Upper lobe of left lung (tissue), 6 donors: ENCODE data around the gene STX2. TPM values are rescaled to one million over a fixed set of nuclear protein-coding genes. Genes with fewer than 3 reads are reported as not detected.

Experiments used
- ATAC-seq, 2 donors: fragments of 200-7000 bp; cut with Tn5 transposase; one replicate each; pipeline ENCODE4 v1.9.1; 2022; ENCODE audit warnings: mild to moderate bottlenecking in 2 of 2, moderate library complexity in 2 of 2; ENCODE audit not compliant: low FRiP score in 2 of 2
- DNase-seq, 2 donors: peaks; one replicate each; pipeline ENCODE4 v3.0.0-alpha.2; 2019 to 2020
- H3K27ac ChIP-seq, 4 donors: fragments of 200-600 bp; sonication (generic); one replicate each; pipeline ENCODE4 v1.5.1; 2016 to 2019
- H3K27me3 ChIP-seq, 4 donors: fragments of 200-600 bp; sonication (generic); one replicate each; pipeline ENCODE4 v1.5.1; 2017 to 2019
- H3K36me3 ChIP-seq, 4 donors: fragments of 200-600 bp; sonication (generic); one replicate each; pipeline ENCODE4 v1.5.1; 2016 to 2019
- H3K4me1 ChIP-seq, 4 donors: fragments of 200-600 bp; sonication (generic); one replicate each; pipeline ENCODE4 v1.5.1; 2018 to 2019
- H3K4me3 ChIP-seq, 4 donors: fragments of 200-600 bp; sonication (generic); one replicate each; pipeline ENCODE4 v1.5.1; 2017 to 2019; ENCODE audit warnings: mild to moderate bottlenecking in 2 of 4, moderate library complexity in 1 of 4
- H3K9me3 ChIP-seq, 4 donors: fragments of 200-600 bp; sonication (generic); one replicate each; pipeline ENCODE4 v1.5.1; 2018 to 2019
- CTCF ChIP-seq, 6 experiments: fragments of 450-650 bp in 4 of 6; fragments of 200-600 bp in 2 of 6; sonication (generic) in 2 of 6; IDR thresholded peaks; one replicate each; pipeline ENCODE4 v1.5.1; 2016 to 2019; ENCODE audit warnings: antibody characterized with exemption in 6 of 6
- EP300 ChIP-seq, 4 donors: sonication (generic); formaldehyde crosslinking; IDR thresholded peaks; one replicate each; pipeline ENCODE4 v1.5.1; 2017; ENCODE audit warnings: antibody characterized with exemption in 4 of 4, control low read depth in 2 of 4
- POLR2A ChIP-seq, 4 donors: fragments of 450-650 bp; IDR thresholded peaks; one replicate each; pipeline ENCODE4 v1.5.1; 2016 to 2017; ENCODE audit warnings: antibody characterized with exemption in 4 of 4, mild to moderate bottlenecking in 2 of 4
- POLR2AphosphoS5 ChIP-seq, 2 donors: sonication (generic); formaldehyde crosslinking; IDR thresholded peaks; one replicate each; pipeline ENCODE4 v1.5.1; 2017; ENCODE audit warnings: antibody characterized with exemption in 2 of 2
- WGBS, 2 donors: methylation state at CpG; one replicate each; pipeline ENCODE4 v1.1.5; 2017 to 2018; 5-methylcytosine and 5-hydroxymethylcytosine counted together
- total RNA-seq, 6 donors: library from RNA; depleted of rRNA in 4 of 6; stranded (reverse); fragments of >200 nt in 4 of 6; gene quantifications; one replicate each; pipeline versions ENCODE4 v1.1.0 to v1.2.1, GENCODE V29; 2016 to 2021
- donor health status: DM: no; HTN: no; CAD: no; lungs with moderate emphysema.
- donor health status: DM: no; HTN: yes; CAD: no; lungs with severe emphysema.

Gene STX2
- total RNA-seq, 6 donors from 2014 or later, result 12.4 to 113 (median 27.0) TPM

GRCh38 chr12:130818635-130819576, 20.1 kb downstream of the STX2 start:
- ATAC-seq (peak; percentile 94 to 96), DNase-seq (peak; percentile 69 to 97)

DNA sequence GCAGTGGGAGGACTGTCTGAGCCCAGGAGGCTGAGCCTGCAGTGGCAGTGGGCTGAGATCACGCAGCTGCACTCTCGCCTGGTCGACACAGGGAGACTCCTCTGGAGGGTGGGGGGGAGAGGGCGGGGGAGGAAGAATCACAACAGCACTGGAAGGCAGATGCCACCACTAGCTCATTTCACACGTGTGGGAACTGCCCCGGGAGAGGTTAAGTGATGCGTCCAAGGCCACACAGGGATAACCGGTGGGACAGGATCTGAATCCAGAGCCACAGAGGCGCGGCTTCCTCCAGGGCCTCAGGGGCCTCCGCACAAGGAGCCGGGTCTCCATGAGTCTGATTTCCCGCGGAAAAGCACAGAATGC, 20.8 kb downstream of the STX2 start:
- Histone ChIP-seq H3K27me3 (no peaks in the 10 kb centered on the region), H3K36me3 (peaks cover 0 to 43% (median 19%) of the 10 kb centered on the region in 4 donors), H3K4me1 (peaks cover 6 to 12% (median 10%) of the 10 kb centered on the region in 4 donors), H3K4me3 (peak overlapping the region; percentile 25 to 59 (median 50)), H3K9me3 (no peaks in the 10 kb centered on the region), H3K27ac (peak overlapping the region in 3 of 4 donors; percentile 8 to 36 (median 9))
- ATAC-seq, result peak in 1 of 2 donors; percentile 32
- no peak for TF ChIP-seq CTCF (IDR thresholded peaks at IDR 0.05)
- no peak for TF ChIP-seq POLR2AphosphoS5 (IDR thresholded peaks at IDR 0.05)
- no peak for TF ChIP-seq EP300 (IDR thresholded peaks at IDR 0.05)
- no peak for TF ChIP-seq POLR2A (IDR thresholded peaks at IDR 0.05)
- WGBS, 2 donors, result 43 to 73% methylated on average over 5 to 14 of the region's 14 CpGs
- DNase-seq, result no peak

More at GRCh38 chr12:130818635-130819576, 20.1 kb downstream of the STX2 start:
- Histone ChIP-seq H3K4me1 (peaks cover 6 to 12% (median 10%) of the 10 kb centered on the region in 4 donors), H3K9me3 (no peaks in the 10 kb centered on the region), H3K4me3 (peak overlapping the region; percentile 25 to 59 (median 50)), H3K36me3 (peaks cover 0 to 49% (median 16%) of the 10 kb centered on the region in 4 donors), H3K27me3 (no peaks in the 10 kb centered on the region), H3K27ac (peak overlapping the region in 3 of 4 donors; percentile 8 to 36 (median 9))
- TF ChIP-seq POLR2A (IDR thresholded peaks at IDR 0.05) (peak in 1 of 4 donors; percentile 14), CTCF (IDR thresholded peaks at IDR 0.05) (peak; percentile 67 to 93 (median 83)), POLR2AphosphoS5 (IDR thresholded peaks at IDR 0.05) (no peak), EP300 (IDR thresholded peaks at IDR 0.05) (no peak)
- WGBS, 2 donors, result 11 to 27% methylated on average over 46 to 55 of the region's 58 CpGs

GRCh38 chr12:130817804-130818203, 21.2 kb downstream of the STX2 start:
- WGBS, 2 donors, result 94 to 95% methylated on average over 11 to 14 of the region's 14 CpGs
- DNase-seq, result no peak

DNA sequence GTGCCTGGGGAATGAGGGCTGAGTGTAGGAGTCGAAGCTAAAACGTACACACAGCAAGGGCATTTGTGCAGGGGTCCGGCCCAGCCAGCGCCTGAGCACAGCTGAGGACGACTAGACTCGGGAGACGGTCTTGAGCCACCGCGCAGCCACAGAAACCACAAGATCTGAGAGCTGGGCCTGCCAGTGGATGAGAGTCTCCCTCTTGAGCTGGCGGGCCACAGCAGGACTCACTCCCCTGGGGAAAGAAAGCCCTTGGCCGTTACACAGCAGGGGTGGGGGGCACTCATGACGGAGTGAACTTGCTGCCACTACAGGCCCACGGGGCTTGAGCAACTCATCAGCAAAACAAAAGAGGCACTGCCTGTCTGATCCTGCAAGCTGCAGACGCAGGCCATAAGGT, 23.0 kb downstream of the STX2 start:
- H3K36me3 ChIP-seq, result peaks cover 0 to 33% (median 17%) of the 10 kb centered on the region in 4 donors
- TF ChIP-seq POLR2A (IDR thresholded peaks at IDR 0.05), result no peak
- no peak for TF ChIP-seq POLR2AphosphoS5 (IDR thresholded peaks at IDR 0.05)
- no peak for TF ChIP-seq EP300 (IDR thresholded peaks at IDR 0.05)
- TF ChIP-seq CTCF (IDR thresholded peaks at IDR 0.05), result no peak
- H3K4me1 ChIP-seq, result peaks cover 6 to 12% (median 10%) of the 10 kb centered on the region in 4 donors
- ATAC-seq (no peak), DNase-seq (no peak)
- H3K4me3 ChIP-seq, result no peak overlapping the region
- WGBS, 2 donors, result 88 to 90% methylated on average over 14 of the region's 14 CpGs
- H3K27me3 ChIP-seq, result no peaks in the 10 kb centered on the region
- no peaks in the 10 kb centered on the region for H3K9me3 ChIP-seq
- H3K27ac ChIP-seq, result no peak overlapping the region

More at GRCh38 chr12:130817804-130818203, 21.2 kb downstream of the STX2 start:
- no peak overlapping the region for H3K27ac ChIP-seq
- peaks cover 0 to 39% (median 19%) of the 10 kb centered on the region in 4 donors for H3K36me3 ChIP-seq
- no peaks in the 10 kb centered on the region for H3K9me3 ChIP-seq
- no peak overlapping the region for H3K4me3 ChIP-seq
- H3K27me3 ChIP-seq, result no peaks in the 10 kb centered on the region
- no peak for TF ChIP-seq POLR2AphosphoS5 (IDR thresholded peaks at IDR 0.05)
- TF ChIP-seq EP300 (IDR thresholded peaks at IDR 0.05), result no peak
- no peak for TF ChIP-seq CTCF (IDR thresholded peaks at IDR 0.05)
- TF ChIP-seq POLR2A (IDR thresholded peaks at IDR 0.05), result no peak
- ATAC-seq, result no peak
- peaks cover 6 to 12% (median 10%) of the 10 kb centered on the region in 4 donors for H3K4me1 ChIP-seq
